ENCODE data around the gene MAPK8IP3. TPM values are rescaled to one million over a fixed set of nuclear protein-coding genes. Genes with fewer than 3 reads are reported as not detected.

MAPK8IP3 gene
- total RNA-seq, 2 experiments from 2014 or later = 101 to 108 TPM

DNA sequence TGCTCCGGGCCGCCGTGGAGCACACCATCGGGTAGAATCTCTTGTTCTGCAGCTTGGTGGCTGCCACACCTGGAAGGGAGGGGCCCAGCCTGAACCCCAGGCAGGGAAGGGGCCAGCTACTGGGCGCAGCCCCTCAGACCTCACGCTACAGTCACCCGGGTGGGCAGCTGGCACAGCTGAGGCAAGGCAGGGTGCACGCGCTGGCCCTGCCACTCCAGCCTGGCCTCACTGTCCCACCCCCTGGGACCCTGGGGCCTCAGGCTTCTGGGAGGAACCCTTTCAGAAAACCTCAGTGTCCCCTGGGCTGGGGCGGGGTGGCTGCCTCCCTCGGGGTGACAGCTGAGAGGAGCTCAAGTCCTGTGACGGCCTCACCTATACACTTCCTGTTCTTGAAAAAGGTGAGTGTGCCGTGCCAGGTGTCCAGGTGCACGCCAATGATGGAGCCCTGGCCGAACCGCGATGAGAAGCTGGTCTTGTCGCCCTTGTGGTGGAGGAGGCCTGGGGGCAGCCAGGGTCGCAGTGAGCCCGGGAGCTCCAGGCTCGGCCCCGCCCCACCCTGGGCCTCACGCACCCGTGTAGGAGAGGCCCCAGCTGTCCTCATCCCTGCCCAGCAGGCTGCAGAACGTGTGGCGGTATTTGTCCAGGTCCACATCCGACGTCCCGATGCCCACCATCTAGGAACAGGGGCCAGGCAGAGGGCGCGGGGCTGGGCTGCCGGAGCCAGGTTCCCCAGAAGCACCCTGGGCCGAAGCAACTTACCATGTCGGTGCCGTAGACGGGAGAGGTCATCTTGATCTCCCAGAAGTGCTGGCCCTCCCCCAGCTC, 71.6 kb downstream of the MAPK8IP3 start:
- no peak for DNase-seq
- Mint-ChIP-seq H3K4me1 (peaks cover 18% of the 10 kb centered on the region), H3K36me3 (ENCODE audit: low read depth) (peaks cover 4% of the 10 kb centered on the region), H3K27me3 (no peaks in the 10 kb centered on the region), H3K9me3 (no peaks in the 10 kb centered on the region), H3K27ac (no peak overlapping the region), H3K4me3 (no peak overlapping the region)
- CTCF ChIA-PET = interaction anchor here (1.0 kb wide), 1 partner anchor 72 kb away, joined by 3 read pairs; the partner anchor contains the start of gene MAPK8IP3
- POLR2A ChIA-PET = no interaction called here

DNA sequence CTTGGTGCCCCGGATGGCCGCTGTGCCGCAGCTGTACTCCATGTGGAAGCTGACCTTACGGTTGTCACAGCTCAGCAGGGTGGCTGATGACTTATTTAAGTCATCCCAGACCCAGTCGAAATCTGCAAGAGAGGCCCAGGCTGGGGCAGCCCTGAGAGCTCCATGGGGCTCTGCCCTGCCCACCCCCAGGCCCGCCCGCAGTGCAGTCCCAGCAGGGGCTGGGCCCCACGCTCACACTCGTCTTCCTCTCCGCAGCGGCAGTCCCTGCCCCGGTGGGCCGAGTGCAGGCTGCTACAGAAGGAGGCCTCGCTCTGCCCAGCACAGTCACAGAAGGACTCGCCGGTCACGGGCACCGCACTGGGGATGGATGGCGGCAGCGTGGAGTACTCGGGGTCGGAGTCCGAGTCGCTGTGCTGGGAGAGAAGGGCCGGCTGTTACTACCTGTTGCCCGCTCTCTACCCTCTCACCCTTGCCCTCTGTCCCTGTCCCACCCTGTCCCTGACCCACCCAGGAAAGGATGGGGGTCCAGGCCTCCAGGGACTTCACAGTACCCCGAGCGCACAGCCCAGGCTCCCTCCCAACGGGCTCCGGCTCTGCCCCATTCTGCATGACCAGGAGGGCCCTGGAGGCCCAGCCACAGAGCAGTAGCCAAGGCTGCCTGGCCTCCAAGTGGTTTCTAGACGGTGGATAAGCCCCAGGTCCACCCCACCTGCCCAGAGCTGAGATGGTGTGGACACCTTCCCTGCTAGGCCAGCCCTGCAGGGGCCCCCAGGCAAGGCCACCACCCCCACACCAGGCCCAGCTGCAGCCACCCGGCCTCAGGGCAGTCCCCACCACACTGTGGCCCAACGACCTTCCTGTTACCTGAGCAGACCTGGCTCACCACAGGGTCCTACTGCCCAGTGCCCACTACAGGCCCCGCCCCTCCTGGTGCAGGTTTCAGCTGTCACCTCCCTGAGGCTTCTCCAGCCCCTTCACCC, 72.5 kb downstream of the MAPK8IP3 start:
- H3K4me1 Mint-ChIP-seq = peaks cover 22% of the 10 kb centered on the region
- no peaks in the 10 kb centered on the region for H3K9me3 Mint-ChIP-seq
- POLR2A ChIA-PET = no interaction called here
- no peaks in the 10 kb centered on the region for H3K27me3 Mint-ChIP-seq
- H3K27ac Mint-ChIP-seq = no peak overlapping the region
- peaks cover 8% of the 10 kb centered on the region for H3K36me3 Mint-ChIP-seq (ENCODE audit: low read depth)
- DNase-seq = no peak
- CTCF ChIA-PET = interaction anchor here (0.6 to 1.0 kb wide), 2 partner anchors 67 to 73 kb away, joined by 3 read pairs; partner anchors contain the start of gene MAPK8IP3
- no peak overlapping the region for H3K4me3 Mint-ChIP-seq

DNA sequence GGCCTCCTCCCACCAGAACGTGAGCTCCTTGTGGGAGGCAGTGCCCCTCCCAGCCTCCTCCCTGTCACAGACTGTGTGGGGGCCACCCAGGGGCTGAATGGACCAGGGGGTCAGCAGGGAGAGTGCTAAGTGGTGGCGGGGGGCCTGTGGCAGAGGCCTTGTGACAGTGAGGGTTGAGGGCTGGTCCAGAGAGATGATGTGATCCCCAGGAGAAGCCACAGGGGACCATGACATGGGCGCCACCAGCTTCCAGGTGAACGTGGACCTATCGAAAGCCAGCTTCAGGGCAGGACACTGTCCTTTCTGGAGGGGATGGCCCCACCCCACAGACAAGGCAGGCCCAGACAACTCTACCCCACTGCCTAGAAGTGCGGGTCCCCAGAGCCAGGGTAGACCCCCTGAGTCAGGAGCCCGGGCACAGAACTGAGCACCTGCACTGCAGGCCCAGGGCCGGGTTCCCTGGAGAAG, 73.3 kb downstream of the MAPK8IP3 start:
- H3K36me3 Mint-ChIP-seq (ENCODE audit: low read depth) = peaks cover 8% of the 10 kb centered on the region
- no peak overlapping the region for H3K27ac Mint-ChIP-seq
- no peaks in the 10 kb centered on the region for H3K27me3 Mint-ChIP-seq
- POLR2A ChIA-PET = no interaction called here
- no peaks in the 10 kb centered on the region for H3K9me3 Mint-ChIP-seq
- no peak for DNase-seq
- H3K4me1 Mint-ChIP-seq = peaks cover 25% of the 10 kb centered on the region
- CTCF ChIA-PET = interaction anchor here (0.6 kb wide), 1 partner anchor 67 kb away, joined by 3 read pairs; no protein-coding TSS in a partner anchor
- no peak overlapping the region for H3K4me3 Mint-ChIP-seq

DNA sequence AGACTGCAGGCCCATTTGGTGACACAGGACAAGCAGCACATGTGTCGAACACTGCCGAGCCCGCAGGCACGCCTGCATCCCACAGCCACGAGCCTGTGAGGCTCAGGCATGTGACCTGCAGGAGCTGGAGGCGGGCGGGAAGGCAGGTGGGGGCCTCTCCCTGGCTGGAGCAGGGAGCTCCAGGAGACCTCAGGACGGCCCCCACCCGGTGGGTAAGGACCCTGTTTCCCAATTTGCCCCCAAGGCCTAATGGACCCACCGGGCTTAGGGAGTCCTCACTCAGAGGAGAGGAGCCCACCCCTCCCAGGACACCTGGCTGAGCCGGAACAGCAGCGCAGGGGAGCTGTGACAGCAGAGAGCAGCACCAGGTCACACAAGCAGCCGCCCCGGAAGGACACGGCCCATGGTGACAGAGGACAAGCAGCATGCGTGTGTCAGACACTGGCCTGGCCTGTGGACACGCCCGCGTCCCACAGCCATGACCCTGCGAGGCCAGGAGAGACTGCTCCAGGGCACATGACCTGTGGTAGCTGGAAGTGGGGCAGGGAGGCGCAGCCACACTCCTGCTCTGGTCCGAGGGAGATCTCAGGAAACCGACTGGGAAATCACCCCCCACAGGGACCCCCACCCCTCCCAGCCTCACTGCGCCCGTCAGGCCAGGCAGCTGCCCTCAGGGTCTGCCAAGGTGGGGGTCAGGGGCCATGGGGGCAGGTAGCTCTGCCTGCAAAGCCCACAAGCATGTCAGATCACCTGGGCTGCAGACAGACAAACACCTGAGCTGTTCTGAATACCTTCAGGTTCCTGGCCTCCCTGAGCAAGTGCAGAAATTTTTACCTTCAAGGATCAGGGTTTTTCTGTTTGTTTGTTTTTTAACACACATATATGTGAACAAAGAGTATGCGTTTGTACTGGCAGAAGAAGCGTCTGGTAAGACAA, 74.0 kb downstream of the MAPK8IP3 start:
- H3K27ac Mint-ChIP-seq = no peak overlapping the region
- H3K36me3 Mint-ChIP-seq (ENCODE audit: low read depth) = peaks cover 8% of the 10 kb centered on the region
- no peaks in the 10 kb centered on the region for H3K27me3 Mint-ChIP-seq
- H3K4me3 Mint-ChIP-seq = peak overlapping the region; percentile 51
- no peaks in the 10 kb centered on the region for H3K9me3 Mint-ChIP-seq
- H3K4me1 Mint-ChIP-seq = peaks cover 25% of the 10 kb centered on the region
- CTCF ChIA-PET = interaction anchor here (1.1 kb wide), 1 partner anchor 75 kb away, joined by 5 read pairs; the partner anchor contains the start of gene MAPK8IP3
- no peak for DNase-seq
- POLR2A ChIA-PET = no interaction called here

DNA sequence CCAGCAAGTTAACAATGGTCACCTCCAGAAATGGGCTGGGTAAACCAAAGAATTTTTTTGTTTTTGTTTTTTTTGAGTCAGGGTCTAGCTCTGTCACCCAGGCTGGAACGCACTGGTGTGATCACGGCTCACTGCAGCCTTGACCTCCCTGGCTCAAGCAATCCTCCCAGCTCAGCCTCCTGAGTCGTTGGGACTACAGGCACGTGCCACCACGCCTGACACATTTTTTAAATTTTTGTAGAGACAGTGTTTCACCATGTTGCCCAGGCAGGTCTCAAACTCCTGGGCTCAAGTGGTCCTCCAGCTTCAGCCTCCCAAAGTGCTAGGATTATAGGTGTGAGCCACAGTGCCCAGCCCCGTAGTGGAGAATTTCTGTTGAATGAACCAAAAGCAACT, 74.7 kb downstream of the MAPK8IP3 start:
- CTCF ChIA-PET = interaction anchor here (1.1 kb wide), 1 partner anchor 75 kb away, joined by 5 read pairs; the partner anchor contains the start of gene MAPK8IP3

DNA sequence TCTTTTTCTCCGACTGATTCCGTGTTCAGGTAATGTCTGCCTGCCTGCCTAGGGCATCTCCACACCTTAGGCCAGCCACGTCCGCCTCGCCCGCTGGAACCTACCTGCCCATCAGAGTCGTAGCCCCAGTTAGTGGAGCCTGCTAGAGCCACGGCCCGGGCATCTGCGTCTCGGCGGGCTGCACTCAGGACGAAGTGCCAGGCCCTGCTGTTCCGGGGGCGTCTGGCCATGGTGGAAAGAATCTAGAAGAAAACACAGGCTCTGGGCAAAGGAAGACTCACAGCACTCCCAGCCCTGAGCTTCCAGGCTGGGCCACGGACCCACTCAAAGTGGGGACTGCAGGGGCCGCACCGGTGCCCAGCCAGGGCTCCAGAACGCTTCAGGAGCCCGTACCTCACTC, 75.3 kb downstream of the MAPK8IP3 start:
- Mint-ChIP-seq H3K27me3 (no peaks in the 10 kb centered on the region), H3K9me3 (no peaks in the 10 kb centered on the region), H3K4me3 (peak overlapping the region; percentile 86), H3K4me1 (peaks cover 25% of the 10 kb centered on the region), H3K27ac (peak overlapping the region; percentile 84), H3K36me3 (ENCODE audit: low read depth) (peaks cover 8% of the 10 kb centered on the region)
- POLR2A ChIA-PET = no interaction called here
- DNase-seq = no peak
- CTCF ChIA-PET = interaction anchor here (1.1 kb wide), 1 partner anchor 76 kb away, joined by 5 read pairs; the partner anchor contains the start of gene MAPK8IP3

More for the DNA sequence above, 74.7 kb downstream of the MAPK8IP3 start:
- Mint-ChIP-seq H3K4me3 (peak overlapping the region; percentile 86), H3K36me3 (ENCODE audit: low read depth) (peaks cover 8% of the 10 kb centered on the region), H3K9me3 (no peaks in the 10 kb centered on the region), H3K27ac (peak overlapping the region; percentile 60), H3K4me1 (peaks cover 25% of the 10 kb centered on the region), H3K27me3 (no peaks in the 10 kb centered on the region)
- no peak for DNase-seq
- POLR2A ChIA-PET = no interaction called here

DNA sequence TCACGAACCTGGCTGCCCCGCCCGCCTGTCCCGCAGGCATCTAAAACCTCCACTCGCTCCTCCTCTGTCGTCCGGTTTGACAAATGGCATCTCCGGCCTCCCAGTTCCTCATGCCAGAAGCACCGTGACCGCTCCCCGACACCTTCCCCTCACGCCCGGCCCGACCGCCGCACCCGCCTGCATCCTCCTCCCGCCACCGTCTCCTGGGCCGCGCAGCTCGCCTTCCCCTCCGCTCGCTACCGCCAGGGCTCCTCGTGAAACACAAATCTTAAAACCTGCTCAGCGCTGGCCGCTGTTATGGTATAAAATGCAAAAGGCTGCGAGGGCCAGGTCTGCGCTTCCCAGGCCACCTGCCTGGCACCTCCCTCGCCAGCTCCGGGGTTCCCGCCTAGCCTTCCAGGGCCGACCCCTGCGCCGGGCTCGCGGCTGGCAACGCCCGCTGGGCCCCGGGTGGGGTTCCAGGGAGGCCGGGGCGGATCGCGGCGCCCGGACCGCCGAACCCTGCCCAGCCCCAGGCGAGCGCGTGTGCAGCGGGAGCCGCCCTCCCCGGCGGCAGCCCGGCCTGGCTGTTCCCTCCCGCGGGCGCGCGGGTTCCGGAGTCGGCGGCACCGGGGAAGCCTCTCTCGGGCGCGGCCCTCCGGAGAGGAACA, 75.9 kb downstream of the MAPK8IP3 start:
- H3K4me3 Mint-ChIP-seq = peak overlapping the region; percentile 89
- H3K27ac Mint-ChIP-seq = peak overlapping the region; percentile 84
- H3K9me3 Mint-ChIP-seq = no peaks in the 10 kb centered on the region
- CTCF ChIA-PET = interaction anchor here (0.7 to 2.0 kb wide), 6 partner anchors 9 to 154 kb away, joined by 3 to 14 read pairs (median 6); partner anchors contain the start of genes EME2, FAHD1, HAGH and MAPK8IP3
- POLR2A ChIA-PET = interaction anchor here (0.8 to 1.4 kb wide), 4 partner anchors 8 to 183 kb away, joined by 3 to 8 read pairs (median 6); partner anchors contain the start of genes EME2, MAPK8IP3, MRPS34 and RPS2
- DNase-seq = peak; percentile 47
- H3K27me3 Mint-ChIP-seq = no peaks in the 10 kb centered on the region
- H3K36me3 Mint-ChIP-seq (ENCODE audit: low read depth) = peaks cover 5% of the 10 kb centered on the region
- H3K4me1 Mint-ChIP-seq = peaks cover 25% of the 10 kb centered on the region

DNA sequence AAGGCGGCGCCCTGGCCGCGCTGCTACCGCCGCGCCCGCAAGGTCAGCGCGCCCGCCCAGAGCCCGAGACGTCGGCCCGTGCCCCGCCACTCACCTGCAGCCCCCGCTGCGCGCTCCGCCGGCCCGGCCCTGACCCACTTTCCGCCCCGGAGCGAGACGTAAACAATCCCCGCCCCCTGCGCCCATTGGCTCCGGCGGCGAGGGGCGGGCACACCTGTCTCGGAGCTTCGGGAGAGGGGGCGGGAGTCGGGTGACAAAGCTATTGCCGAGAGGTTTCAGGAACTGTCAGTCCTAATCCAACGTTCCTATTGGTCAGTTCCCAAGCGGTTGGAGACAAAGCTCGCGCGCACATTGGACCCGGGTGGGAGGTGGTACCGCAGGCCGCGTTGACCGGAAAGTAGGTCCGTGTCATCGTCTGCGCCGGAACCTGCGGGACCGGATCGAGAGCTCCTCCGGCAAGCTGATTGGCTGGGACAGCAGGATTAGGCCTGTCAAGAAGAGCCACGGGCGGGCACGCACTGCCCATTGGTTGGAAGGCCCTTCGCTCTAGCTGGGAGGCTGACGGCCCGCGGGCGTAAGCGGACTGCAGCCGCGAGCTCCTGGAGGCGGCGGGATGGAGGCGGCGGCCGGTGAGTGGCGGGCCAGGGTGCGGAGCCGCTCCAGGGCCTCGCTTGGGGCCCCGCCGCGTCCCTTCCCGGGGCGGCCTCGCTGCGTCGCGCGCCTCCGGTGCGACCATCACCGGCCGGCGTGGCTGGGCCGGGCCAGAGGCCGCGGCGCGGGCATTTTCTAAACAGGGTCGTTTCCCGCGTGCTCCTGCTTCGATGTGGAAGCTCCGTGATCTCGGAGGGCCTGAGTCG, 76.6 kb downstream of the MAPK8IP3 start, which contains the start of the genes NUBP2 and SPSB3:
NUBP2 (plus strand) TSS at position 553 of the 857 bp plus-strand sequence; CDS start at position 614, 61 bp downstream.
SPSB3 (minus strand) TSS at position 164 of the 857 bp plus-strand sequence. CDS start 1,088 bp downstream, outside the sequence.
- Mint-ChIP-seq H3K27ac (peak within 1 kb of the TSS; percentile 93), H3K4me3 (peak within 1 kb of the TSS; percentile 89), H3K9me3 (no peaks in the 10 kb centered on the region), H3K36me3 (ENCODE audit: low read depth) (peaks cover 5% of the 10 kb centered on the region), H3K27me3 (no peaks in the 10 kb centered on the region), H3K4me1 (peaks cover 25% of the 10 kb centered on the region)
- ChIA-PET POLR2A (interaction anchor here (0.8 to 1.4 kb wide), 4 partner anchors 8 to 182 kb away, joined by 3 to 8 read pairs (median 6); partner anchors contain the start of genes EME2, MAPK8IP3, MRPS34 and RPS2), CTCF (interaction anchor here (0.5 to 2.0 kb wide), 16 partner anchors 8 to 182 kb away, joined by 3 to 14 read pairs (median 3); partner anchors contain the start of genes EME2, FAHD1, HAGH and MAPK8IP3)
- DNase-seq = peak; percentile 100

DNA sequence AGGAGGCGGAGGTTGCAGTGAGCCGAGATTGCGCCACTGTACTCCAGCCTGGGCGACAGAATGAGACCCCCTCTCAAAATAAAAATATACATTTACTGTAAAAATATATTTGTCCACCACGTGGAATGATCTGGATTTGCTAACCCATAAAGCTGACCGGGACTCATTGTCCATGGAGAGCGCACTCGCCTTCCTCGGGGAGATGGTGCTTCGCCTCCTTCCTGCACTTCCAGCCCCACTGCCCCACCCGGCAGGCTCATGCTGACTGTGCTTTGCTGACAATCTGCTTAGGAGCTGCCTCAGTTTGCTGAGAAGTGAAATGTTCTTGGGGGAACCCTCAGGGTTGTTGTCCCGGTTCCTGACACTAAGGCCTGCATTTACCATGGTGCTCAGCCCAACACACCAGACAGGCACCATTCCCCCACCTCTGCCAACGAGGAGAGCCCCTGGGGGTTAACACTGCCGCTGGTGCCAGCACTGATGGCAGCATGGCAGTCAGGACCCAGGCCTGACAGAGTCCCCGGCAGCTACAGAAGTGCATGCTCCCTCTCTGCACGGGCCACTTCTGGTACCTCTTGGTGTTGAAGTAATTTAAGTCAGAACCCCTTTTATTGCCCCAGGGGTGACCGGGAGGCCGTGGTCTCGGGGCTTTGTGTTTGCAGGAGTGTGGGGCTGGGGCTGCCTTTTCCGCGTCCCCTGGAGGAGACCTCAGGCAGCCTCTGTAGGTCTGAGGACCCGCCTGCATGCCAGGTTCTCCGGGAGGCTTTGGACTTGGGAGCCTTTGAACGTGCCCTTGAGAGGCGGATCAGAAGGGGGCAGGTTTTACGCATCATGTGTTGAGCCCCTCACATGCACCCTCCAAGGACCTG, 79.2 kb downstream of the MAPK8IP3 start:
- peak overlapping the region; percentile 37 for H3K27ac Mint-ChIP-seq
- no peak for DNase-seq
- ChIA-PET CTCF (interaction anchor here (0.6 kb wide), 1 partner anchor 11 kb away, joined by 5 read pairs; no protein-coding TSS in a partner anchor), POLR2A (no interaction called here)
- no peaks in the 10 kb centered on the region for H3K27me3 Mint-ChIP-seq
- peaks cover 10% of the 10 kb centered on the region for H3K36me3 Mint-ChIP-seq (ENCODE audit: low read depth)
- no peaks in the 10 kb centered on the region for H3K9me3 Mint-ChIP-seq
- peak overlapping the region; percentile 20 for H3K4me3 Mint-ChIP-seq
- peaks cover 25% of the 10 kb centered on the region for H3K4me1 Mint-ChIP-seq

DNA sequence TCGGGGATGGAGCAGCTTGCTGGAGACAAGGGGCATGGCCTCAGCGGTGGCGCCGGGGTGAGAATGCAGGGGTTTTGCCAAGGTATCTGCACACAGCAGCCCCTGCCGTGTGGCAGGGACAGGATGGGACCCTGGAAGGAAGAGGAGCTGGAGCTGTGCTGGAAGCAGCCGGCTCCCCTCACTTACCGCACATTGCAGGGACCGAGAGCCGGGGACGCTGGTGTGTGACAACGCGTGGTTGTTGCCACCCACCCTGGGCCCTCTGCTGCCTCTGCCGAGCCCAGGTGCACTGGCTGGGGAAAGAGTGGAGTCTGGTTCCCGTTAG, 79.8 kb downstream of the MAPK8IP3 start:
- no peak for DNase-seq
- Mint-ChIP-seq H3K27me3 (no peaks in the 10 kb centered on the region), H3K27ac (no peak overlapping the region), H3K9me3 (no peaks in the 10 kb centered on the region), H3K4me3 (no peak overlapping the region), H3K4me1 (peaks cover 25% of the 10 kb centered on the region), H3K36me3 (ENCODE audit: low read depth) (peaks cover 10% of the 10 kb centered on the region)
- ChIA-PET CTCF (no interaction called here), POLR2A (no interaction called here)

Measured in activated CD4-positive, alpha-beta T cell treated with anti-CD3 and anti-CD28 coated beads, Interleukin-2, amount 10 ng/mL, durations not matched to agents 7 days and 5 days (primary cell).